ENCODE results near the gene KIF16B. TPM values are rescaled to one million over a fixed set of nuclear protein-coding genes. Genes with fewer than 3 reads are reported as not detected.

Gene KIF16B
- total and polyA plus RNA-seq, 9 of the 15 experiments (the other 6 are each of a cell fraction or from before 2014, with no cell fraction given) = 1.00 to 10.6 (median 8.5) TPM

DNA sequence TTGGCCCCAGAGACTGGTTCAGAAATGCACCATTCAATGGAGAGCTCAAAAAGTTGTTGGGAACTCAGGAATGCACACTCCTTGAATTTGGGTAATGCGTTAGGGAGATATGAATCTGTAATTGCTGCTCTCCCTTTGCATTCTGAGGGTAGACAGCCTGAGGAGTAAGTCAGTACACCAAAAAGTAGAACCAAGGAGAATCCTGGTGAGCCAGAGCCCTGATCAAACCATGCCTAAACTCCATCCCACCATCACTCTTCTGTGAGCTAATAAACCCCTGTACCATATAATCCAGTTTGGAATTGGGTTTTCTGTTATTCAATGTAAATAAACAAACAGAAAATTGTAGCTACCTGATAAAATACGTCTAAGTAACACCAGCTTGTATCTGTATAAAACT, 90.2 kb downstream of the KIF16B start:
- no TSS peak for BruUV-seq (replicated peaks)
- Histone ChIP-seq H3K27me3 (ENCODE audit: control insufficient read depth in 2 of 2, insufficient read depth in 2 of 2, low read length in 2 of 2) (no peaks in the 10 kb centered on the region), H3K36me3 (ENCODE audit: control insufficient read depth, insufficient read depth, low read length) (no peaks in the 10 kb centered on the region), H3K79me2 (ENCODE audit: control insufficient read depth, insufficient read depth, low read length) (no peaks in the 10 kb centered on the region), H3K27ac (ENCODE audit: extremely low read depth, low read depth, low read length) (no peak overlapping the region), H3K9me1 (ENCODE audit: control insufficient read depth, insufficient read depth, low read length) (no peaks in the 10 kb centered on the region), H3K9me3 (replicated peaks; ENCODE audit: control insufficient read depth, insufficient read depth, low read depth, low read length) (no peaks in the 10 kb centered on the region), H3K4me1 (replicated peaks in 1 of 2; ENCODE audit: control insufficient read depth in 2 of 2, insufficient read depth in 2 of 2, low read length in 2 of 2) (no peaks in the 10 kb centered on the region; a peak in 1 of 5 replicates), H3K4me2 (ENCODE audit: insufficient read depth, low read length) (no peak overlapping the region), H2AFZ (ENCODE audit: low read depth, low read length) (no peak overlapping the region), H3K9ac (ENCODE audit: insufficient read depth in 1 of 2, low read depth in 2 of 2, low read length in 2 of 2) (no peak overlapping the region), H4K20me1 (replicated peaks; ENCODE audit: control insufficient read depth, insufficient read depth, low read length) (no peaks in the 10 kb centered on the region), H3K4me3 (no peak overlapping the region)
- ChIA-PET CTCF (ENCODE audit: low intra/inter-chr PET ratio) (no interaction called here), POLR2A (interaction anchor here (1.2 kb wide), 1 partner anchor 11 kb away, joined by 3 read pairs; no protein-coding TSS in a partner anchor)
- whole genome bisulfite sequencing (ENCODE audit: insufficient coverage, low coverage, missing lambda C conversion rate) = 71% methylated on average over 2 of the region's 2 CpGs
- FAIRE-seq (no peak), DNase-seq (ENCODE audit: extremely low read depth in 1 of 4, low spot score in 3 of 4) (no peak), ATAC-seq (no peak)
- in situ Hi-C loops (cut with MboI) (no loop called here), intact Hi-C loops (cut with micrococcal nuclease) (no loop called here)
- TF ChIP-seq, protein P1, sequence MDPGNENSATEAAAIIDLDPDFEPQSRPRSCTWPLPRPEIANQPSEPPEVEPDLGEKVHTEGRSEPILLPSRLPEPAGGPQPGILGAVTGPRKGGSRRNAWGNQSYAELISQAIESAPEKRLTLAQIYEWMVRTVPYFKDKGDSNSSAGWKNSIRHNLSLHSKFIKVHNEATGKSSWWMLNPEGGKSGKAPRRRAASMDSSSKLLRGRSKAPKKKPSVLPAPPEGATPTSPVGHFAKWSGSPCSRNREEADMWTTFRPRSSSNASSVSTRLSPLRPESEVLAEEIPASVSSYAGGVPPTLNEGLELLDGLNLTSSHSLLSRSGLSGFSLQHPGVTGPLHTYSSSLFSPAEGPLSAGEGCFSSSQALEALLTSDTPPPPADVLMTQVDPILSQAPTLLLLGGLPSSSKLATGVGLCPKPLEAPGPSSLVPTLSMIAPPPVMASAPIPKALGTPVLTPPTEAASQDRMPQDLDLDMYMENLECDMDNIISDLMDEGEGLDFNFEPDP (CRISPR knock-in tag; IDR thresholded peaks at IDR 0.05) = no peak
- TF ChIP-seq, protein P2, sequence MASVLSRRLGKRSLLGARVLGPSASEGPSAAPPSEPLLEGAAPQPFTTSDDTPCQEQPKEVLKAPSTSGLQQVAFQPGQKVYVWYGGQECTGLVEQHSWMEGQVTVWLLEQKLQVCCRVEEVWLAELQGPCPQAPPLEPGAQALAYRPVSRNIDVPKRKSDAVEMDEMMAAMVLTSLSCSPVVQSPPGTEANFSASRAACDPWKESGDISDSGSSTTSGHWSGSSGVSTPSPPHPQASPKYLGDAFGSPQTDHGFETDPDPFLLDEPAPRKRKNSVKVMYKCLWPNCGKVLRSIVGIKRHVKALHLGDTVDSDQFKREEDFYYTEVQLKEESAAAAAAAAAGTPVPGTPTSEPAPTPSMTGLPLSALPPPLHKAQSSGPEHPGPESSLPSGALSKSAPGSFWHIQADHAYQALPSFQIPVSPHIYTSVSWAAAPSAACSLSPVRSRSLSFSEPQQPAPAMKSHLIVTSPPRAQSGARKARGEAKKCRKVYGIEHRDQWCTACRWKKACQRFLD (CRISPR knock-in tag; IDR thresholded peaks at IDR 0.05) = no peak
- TF ChIP-seq ZNF830 (CRISPR knock-in tag; IDR thresholded peaks at IDR 0.05) (no peak), FOXK1 (CRISPR knock-in tag; IDR thresholded peaks at IDR 0.05; ENCODE audit: borderline replicate concordance) (no peak), EWSR1 (IDR thresholded peaks at IDR 0.05; ENCODE audit: borderline replicate concordance, low read depth, partially characterized antibody) (no peak), CCNT2 (IDR thresholded peaks at IDR 0.05; ENCODE audit: borderline replicate concordance, extremely low read depth, insufficient read length, low read depth, low read length) (no peak), ETV5 (CRISPR knock-in tag; IDR thresholded peaks at IDR 0.05; ENCODE audit: low read depth) (no peak), ZNF699 (CRISPR knock-in tag; IDR thresholded peaks at IDR 0.05; ENCODE audit: insufficient replicate concordance) (no peak), TEAD1 (CRISPR knock-in tag; IDR thresholded peaks at IDR 0.05) (no peak), PHB2 (IDR thresholded peaks at IDR 0.05; ENCODE audit: low read depth) (no peak), NR2C2 (CRISPR knock-in tag; IDR thresholded peaks at IDR 0.05) (no peak), NR2C2 (tag; IDR thresholded peaks at IDR 0.05) (no peak), ZNF778 (CRISPR knock-in tag; IDR thresholded peaks at IDR 0.05) (no peak), GATAD2A (IDR thresholded peaks at IDR 0.05) (no peak), BHLHE40 (IDR thresholded peaks at IDR 0.05; ENCODE audit: low read length) (no peak), GABPB1 (CRISPR knock-in tag; IDR thresholded peaks at IDR 0.05) (no peak)
- TF ChIP-seq, protein P3, sequence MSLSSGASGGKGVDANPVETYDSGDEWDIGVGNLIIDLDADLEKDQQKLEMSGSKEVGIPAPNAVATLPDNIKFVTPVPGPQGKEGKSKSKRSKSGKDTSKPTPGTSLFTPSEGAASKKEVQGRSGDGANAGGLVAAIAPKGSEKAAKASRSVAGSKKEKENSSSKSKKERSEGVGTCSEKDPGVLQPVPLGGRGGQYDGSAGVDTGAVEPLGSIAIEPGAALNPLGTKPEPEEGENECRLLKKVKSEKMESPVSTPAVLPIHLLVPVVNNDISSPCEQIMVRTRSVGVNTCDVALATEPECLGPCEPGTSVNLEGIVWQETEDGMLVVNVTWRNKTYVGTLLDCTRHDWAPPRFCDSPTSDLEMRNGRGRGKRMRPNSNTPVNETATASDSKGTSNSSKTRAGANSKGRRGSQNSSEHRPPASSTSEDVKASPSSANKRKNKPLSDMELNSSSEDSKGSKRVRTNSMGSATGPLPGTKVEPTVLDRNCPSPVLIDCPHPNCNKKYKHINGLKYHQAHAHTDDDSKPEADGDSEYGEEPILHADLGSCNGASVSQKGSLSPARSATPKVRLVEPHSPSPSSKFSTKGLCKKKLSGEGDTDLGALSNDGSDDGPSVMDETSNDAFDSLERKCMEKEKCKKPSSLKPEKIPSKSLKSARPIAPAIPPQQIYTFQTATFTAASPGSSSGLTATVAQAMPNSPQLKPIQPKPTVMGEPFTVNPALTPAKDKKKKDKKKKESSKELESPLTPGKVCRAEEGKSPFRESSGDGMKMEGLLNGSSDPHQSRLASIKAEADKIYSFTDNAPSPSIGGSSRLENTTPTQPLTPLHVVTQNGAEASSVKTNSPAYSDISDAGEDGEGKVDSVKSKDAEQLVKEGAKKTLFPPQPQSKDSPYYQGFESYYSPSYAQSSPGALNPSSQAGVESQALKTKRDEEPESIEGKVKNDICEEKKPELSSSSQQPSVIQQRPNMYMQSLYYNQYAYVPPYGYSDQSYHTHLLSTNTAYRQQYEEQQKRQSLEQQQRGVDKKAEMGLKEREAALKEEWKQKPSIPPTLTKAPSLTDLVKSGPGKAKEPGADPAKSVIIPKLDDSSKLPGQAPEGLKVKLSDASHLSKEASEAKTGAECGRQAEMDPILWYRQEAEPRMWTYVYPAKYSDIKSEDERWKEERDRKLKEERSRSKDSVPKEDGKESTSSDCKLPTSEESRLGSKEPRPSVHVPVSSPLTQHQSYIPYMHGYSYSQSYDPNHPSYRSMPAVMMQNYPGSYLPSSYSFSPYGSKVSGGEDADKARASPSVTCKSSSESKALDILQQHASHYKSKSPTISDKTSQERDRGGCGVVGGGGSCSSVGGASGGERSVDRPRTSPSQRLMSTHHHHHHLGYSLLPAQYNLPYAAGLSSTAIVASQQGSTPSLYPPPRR (CRISPR knock-in tag; IDR thresholded peaks at IDR 0.05; ENCODE audit: borderline replicate concordance) = no peak
